WERI-Rb-1 (cell line): ENCODE data around the gene HYI.
"Not testable (repeated sequence)": the region's sequence is repeated elsewhere in the genome, so short reads cannot be mapped to it uniquely, and the experiment has no call there.

Experiments
- DNase-seq: peaks from one replicate; pipeline ENCODE4 v3.0.0-alpha.2; 2020
- H3K27ac ChIP-seq: fragments of 250-450 bp; sonication (Bioruptor Pico); 2 replicates; pipeline ENCODE4 v1.5.1; 2020; ENCODE audit warnings: mild to moderate bottlenecking, moderate library complexity
- H3K27me3 ChIP-seq: fragments of 250-450 bp; sonication (Bioruptor Pico); 2 replicates; pipeline ENCODE4 v1.5.1; 2021; ENCODE audit warnings: mild to moderate bottlenecking, low read depth, moderate library complexity; ENCODE audit not compliant: insufficient read depth, severe bottlenecking
- H3K36me3 ChIP-seq: fragments of 250-450 bp; sonication (Bioruptor Pico); 2 replicates; pipeline ENCODE4 v1.5.1; 2020; ENCODE audit warnings: mild to moderate bottlenecking, moderate library complexity
- H3K4me3 ChIP-seq: 2 replicates; pipeline ENCODE4 v1.5.1; 2011; ENCODE audit warnings: low read depth, mild to moderate bottlenecking, control low read depth, low read length
- H3K9me3 ChIP-seq: fragments of 250-450 bp; sonication (Bioruptor Pico); 2 replicates; pipeline ENCODE4 v1.5.1; 2021; ENCODE audit warnings: mild to moderate bottlenecking, moderate library complexity; ENCODE audit not compliant: severe bottlenecking
- CTCF ChIP-seq: IDR thresholded peaks from 2 replicates; pipeline ENCODE4 v1.5.1; 2011; ENCODE audit warnings: low read depth, mild to moderate bottlenecking, control low read depth, inconsistent platforms, low read length

The HYI gene

GRCh38 chr1:43477716-43478115 is 24.0 kb upstream of the HYI start:
- H3K27me3 ChIP-seq, result no peaks in the 10 kb centered on the region
- H3K4me3 ChIP-seq, result no peak overlapping the region
- TF ChIP-seq CTCF, result no peak
- H3K27ac ChIP-seq, result no peak overlapping the region
- H3K36me3 ChIP-seq, result no peaks in the 10 kb centered on the region
- no peaks in the 10 kb centered on the region for H3K9me3 ChIP-seq
- DNase-seq, result no peak

- not testable (repeated sequence) for H3K36me3 ChIP-seq, H3K9me3 ChIP-seq, H3K27ac ChIP-seq, DNase-seq, H3K4me3 ChIP-seq, H3K27me3 ChIP-seq
Measured at GRCh38 chr1:43475611-43476401, 22.1 kb upstream of the HYI start.

- H3K27ac ChIP-seq, result no peak overlapping the region
- no peaks in the 10 kb centered on the region for H3K36me3 ChIP-seq
- no peak for DNase-seq
- TF ChIP-seq CTCF, result no peak
- no peaks in the 10 kb centered on the region for H3K27me3 ChIP-seq
- H3K4me3 ChIP-seq, result no peak overlapping the region
- H3K9me3 ChIP-seq, result peaks cover under 1% of the 10 kb centered on the region
Measured at GRCh38 chr1:43473463-43473862, 19.7 kb upstream of the HYI start.

- not testable (repeated sequence) for H3K27ac ChIP-seq, H3K9me3 ChIP-seq, H3K36me3 ChIP-seq, H3K27me3 ChIP-seq, H3K4me3 ChIP-seq, DNase-seq
Measured at GRCh38 chr1:43472463-43473151, 18.9 kb upstream of the HYI start.

- H3K27ac ChIP-seq, result no peak overlapping the region
- H3K36me3 ChIP-seq, result no peaks in the 10 kb centered on the region
- no peak for DNase-seq
- H3K4me3 ChIP-seq, result no peak overlapping the region
- no peaks in the 10 kb centered on the region for H3K27me3 ChIP-seq
- no peak for TF ChIP-seq CTCF
- H3K9me3 ChIP-seq, result peaks cover 4% of the 10 kb centered on the region
Measured at GRCh38 chr1:43472087-43472462, 18.3 kb upstream of the HYI start.

GRCh38 chr1:43469932-43470331 is 16.2 kb upstream of the HYI start:
- Histone ChIP-seq H3K4me3 (no peak overlapping the region), H3K27me3 (no peaks in the 10 kb centered on the region), H3K9me3 (peaks cover 4% of the 10 kb centered on the region), H3K36me3 (no peaks in the 10 kb centered on the region), H3K27ac (no peak overlapping the region)
- DNase-seq, result no peak
- no peak for TF ChIP-seq CTCF

GRCh38 chr1:43468414-43468813 is 14.7 kb upstream of the HYI start:
- no peak for TF ChIP-seq CTCF
- Histone ChIP-seq H3K27me3 (no peaks in the 10 kb centered on the region), H3K9me3 (peaks cover 4% of the 10 kb centered on the region), H3K4me3 (no peak overlapping the region), H3K27ac (no peak overlapping the region), H3K36me3 (no peaks in the 10 kb centered on the region)
- DNase-seq, result no peak
